ENCODE data around the gene TNPO3. TPM values are rescaled to one million over a fixed set of nuclear protein-coding genes. Genes with fewer than 3 reads are reported as not detected.

The TNPO3 gene
- total and polyA plus RNA-seq, 2 of the 4 experiments (the other 2 are of a cell fraction) = 24.2 to 77.2 TPM

DNA sequence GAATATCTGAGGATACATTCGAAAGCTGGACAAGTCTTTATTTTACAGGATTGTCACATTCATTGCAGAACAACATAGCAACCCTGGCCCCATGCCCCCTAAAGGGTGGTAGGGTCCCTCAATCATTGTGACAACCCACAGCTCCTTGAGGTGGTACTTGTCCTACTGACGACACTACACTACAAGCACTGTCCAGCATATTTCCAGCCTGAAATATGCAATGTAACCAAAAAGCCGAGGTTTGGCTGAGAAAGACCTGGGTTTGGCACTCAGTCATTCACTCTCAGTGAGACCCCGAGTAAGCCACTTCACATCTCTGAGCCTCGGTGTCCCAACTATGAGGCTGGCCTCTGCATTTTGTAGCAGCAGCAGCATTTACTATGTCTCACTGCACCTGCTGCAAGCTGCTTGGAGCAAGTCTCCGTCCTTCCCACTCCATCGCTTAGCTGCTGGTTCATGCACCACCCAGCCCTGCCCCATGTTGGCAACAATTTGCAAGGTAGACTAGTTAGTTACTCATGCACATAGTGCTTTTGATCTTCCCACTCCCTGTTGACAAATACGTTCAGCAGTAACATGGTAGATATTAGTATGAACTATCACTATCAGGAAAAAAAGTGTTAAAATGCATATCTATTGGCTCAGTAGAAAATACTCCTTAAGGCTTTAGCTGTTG is 43.6 kb upstream of the TNPO3 start:
- WGBS, 2 experiments (ENCODE audit: extremely low coverage in 2 of 2, insufficient read length in 1 of 2) = 36% methylated on average over 7 of the region's 8 CpGs; no CpG with 5 or more reads in 1 of the 2 experiments
- Histone ChIP-seq H3K36me3 (ENCODE audit: control insufficient read depth, insufficient read depth, low read length) (no peaks in the 10 kb centered on the region), H3K9me1 (ENCODE audit: insufficient read depth, low read length) (no peaks in the 10 kb centered on the region), H3K56ac (ENCODE audit: extremely low read depth, insufficient read depth, low read length) (no peak overlapping the region), H3K4me2 (ENCODE audit: low read depth, low read length) (no peak overlapping the region), H2AK9ac (replicated peaks; ENCODE audit: low read depth, low read length, poor library complexity) (no peak overlapping the region), H3K9me3 (ENCODE audit: control insufficient read depth, insufficient read depth, low read length) (no peaks in the 10 kb centered on the region), H3K27me3 (ENCODE audit: control insufficient read depth, insufficient read depth, low read length) (peaks cover 38% of the 10 kb centered on the region), H3K79me1 (ENCODE audit: low read depth in 1 of 2, low read length in 2 of 2) (no peaks in the 10 kb centered on the region), H4K91ac (ENCODE audit: insufficient read depth, low read depth, low read length) (no peak overlapping the region), H3K27ac (ENCODE audit: insufficient read depth, low read length) (no peak overlapping the region), H2AK5ac (ENCODE audit: low read depth, low read length) (no peak overlapping the region), H2AFZ (replicated peaks; ENCODE audit: low read length, poor library complexity) (no peak overlapping the region), H4K5ac (ENCODE audit: low read depth, low read length) (no peak overlapping the region), H2BK15ac (ENCODE audit: low read depth, low read length) (no peak overlapping the region), H2BK120ac (ENCODE audit: low read depth, low read length) (no peak overlapping the region), H3K23ac (ENCODE audit: low read depth, low read length) (no peak overlapping the region), H3K4ac (ENCODE audit: low read depth, low read length) (no peak overlapping the region), H3K9ac (ENCODE audit: low read depth, low read length) (no peak overlapping the region), H4K8ac (ENCODE audit: low read depth in 2 of 2, low read length in 2 of 2) (no peak overlapping the region), H3K4me1 (ENCODE audit: control insufficient read depth, insufficient read depth, low read length) (no peaks in the 10 kb centered on the region), H2BK5ac (ENCODE audit: low read depth, low read length, poor library complexity, severe bottlenecking) (no peak overlapping the region), H3K4me3 (ENCODE audit: insufficient read depth, low read depth, low read length) (no peak overlapping the region), H4K20me1 (ENCODE audit: insufficient read depth, low read length) (no peaks in the 10 kb centered on the region), H3K18ac (ENCODE audit: low read depth, low read length) (no peak overlapping the region), H3K14ac (replicated peaks; ENCODE audit: low read depth, low read length) (no peak overlapping the region), H2BK20ac (ENCODE audit: low read depth, low read length) (no peak overlapping the region)
- in situ Hi-C loops (cut with MboI; ENCODE audit: low sequenced_read_pairs) (no loop called here), intact Hi-C loops (cut with micrococcal nuclease) (no loop called here), dilution Hi-C loops (cut with HindIII; ENCODE audit: low sequenced_read_pairs, unreplicated experiment) (no loop called here)
- ChIA-PET CTCF (no interaction called here), POLR2A (ENCODE audit: unreplicated experiment) (interaction anchor here (0.5 kb wide), 1 partner anchor 9 kb away, joined by 6 read pairs; no protein-coding TSS in a partner anchor)
- DNase-seq = no peak
- no TSS peak for BruUV-seq (replicated peaks)
- ATAC-seq (ENCODE audit: low read depth) = no peak
- TF ChIP-seq CEBPB (IDR thresholded peaks at IDR 0.05; ENCODE audit: low read depth, low read length) (no peak), MAZ (IDR thresholded peaks at IDR 0.05; ENCODE audit: borderline replicate concordance, low read depth, low read length) (no peak), NFE2L2 (IDR thresholded peaks at IDR 0.05; ENCODE audit: low read depth, low read length) (no peak), POLR2A (IDR thresholded peaks at IDR 0.05; ENCODE audit: low read depth, low read length) (no peak), CHD1 (IDR thresholded peaks at IDR 0.05; ENCODE audit: low read depth, low read length) (no peak), MAFK (IDR thresholded peaks at IDR 0.05; ENCODE audit: low read depth, low read length) (no peak), RFX5 (IDR thresholded peaks at IDR 0.05; ENCODE audit: low read depth, low read length) (no peak), MXI1 (IDR thresholded peaks at IDR 0.05; ENCODE audit: borderline replicate concordance, low read depth, low read length) (no peak), BHLHE40 (IDR thresholded peaks at IDR 0.05; ENCODE audit: low read depth, low read length) (no peak), FOS (IDR thresholded peaks at IDR 0.05; ENCODE audit: low read depth, low read length) (no peak), SMC3 (IDR thresholded peaks at IDR 0.05; ENCODE audit: low read depth, low read length) (no peak)
- TF ChIP-seq, protein P1, sequence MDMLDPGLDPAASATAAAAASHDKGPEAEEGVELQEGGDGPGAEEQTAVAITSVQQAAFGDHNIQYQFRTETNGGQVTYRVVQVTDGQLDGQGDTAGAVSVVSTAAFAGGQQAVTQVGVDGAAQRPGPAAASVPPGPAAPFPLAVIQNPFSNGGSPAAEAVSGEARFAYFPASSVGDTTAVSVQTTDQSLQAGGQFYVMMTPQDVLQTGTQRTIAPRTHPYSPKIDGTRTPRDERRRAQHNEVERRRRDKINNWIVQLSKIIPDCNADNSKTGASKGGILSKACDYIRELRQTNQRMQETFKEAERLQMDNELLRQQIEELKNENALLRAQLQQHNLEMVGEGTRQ (IDR thresholded peaks at IDR 0.05; ENCODE audit: low read depth, low read length) = no peak
- TF ChIP-seq, protein P2, sequence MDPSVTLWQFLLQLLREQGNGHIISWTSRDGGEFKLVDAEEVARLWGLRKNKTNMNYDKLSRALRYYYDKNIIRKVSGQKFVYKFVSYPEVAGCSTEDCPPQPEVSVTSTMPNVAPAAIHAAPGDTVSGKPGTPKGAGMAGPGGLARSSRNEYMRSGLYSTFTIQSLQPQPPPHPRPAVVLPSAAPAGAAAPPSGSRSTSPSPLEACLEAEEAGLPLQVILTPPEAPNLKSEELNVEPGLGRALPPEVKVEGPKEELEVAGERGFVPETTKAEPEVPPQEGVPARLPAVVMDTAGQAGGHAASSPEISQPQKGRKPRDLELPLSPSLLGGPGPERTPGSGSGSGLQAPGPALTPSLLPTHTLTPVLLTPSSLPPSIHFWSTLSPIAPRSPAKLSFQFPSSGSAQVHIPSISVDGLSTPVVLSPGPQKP (IDR thresholded peaks at IDR 0.05; ENCODE audit: borderline replicate concordance, low read depth, low read length) = no peak
